ENCODE data around the gene ZFHX3.

Gene ZFHX3

GRCh38 chr16:72836985-72837384, 210.9 kb downstream of the ZFHX3 start:
- in situ Hi-C loops (cut with HindIII; ENCODE audit: low sequenced_read_pairs) = no loop called here

- in situ Hi-C loops (cut with HindIII; ENCODE audit: low sequenced_read_pairs) = no loop called here
These were observed 211.7 kb downstream of the ZFHX3 start for GRCh38 chr16:72836181-72836580.

DNA sequence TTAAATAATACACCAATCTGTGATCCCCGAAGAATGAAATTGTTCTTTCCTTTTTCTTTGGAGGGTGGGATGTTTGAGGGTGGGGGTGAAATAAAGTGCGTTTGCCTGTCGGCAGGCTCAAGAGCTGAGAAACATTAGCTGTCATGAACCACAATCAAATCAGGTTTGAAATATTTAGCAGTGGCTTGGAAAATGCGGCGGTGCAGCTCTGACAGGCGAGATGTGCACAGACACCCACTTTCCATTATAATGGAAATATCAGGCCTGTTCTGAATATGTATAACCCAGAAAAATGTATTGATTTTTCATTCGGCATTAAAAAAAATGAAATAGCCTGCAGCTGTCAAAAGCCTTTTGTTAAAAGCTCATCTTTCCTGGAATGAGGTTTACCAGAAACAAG, 212.8 kb downstream of the ZFHX3 start:
- in situ Hi-C loops (cut with HindIII; ENCODE audit: low sequenced_read_pairs) = no loop called here

GRCh38 chr16:72834499-72834898, 213.4 kb downstream of the ZFHX3 start:
- in situ Hi-C loops (cut with HindIII; ENCODE audit: low sequenced_read_pairs) = no loop called here

DNA sequence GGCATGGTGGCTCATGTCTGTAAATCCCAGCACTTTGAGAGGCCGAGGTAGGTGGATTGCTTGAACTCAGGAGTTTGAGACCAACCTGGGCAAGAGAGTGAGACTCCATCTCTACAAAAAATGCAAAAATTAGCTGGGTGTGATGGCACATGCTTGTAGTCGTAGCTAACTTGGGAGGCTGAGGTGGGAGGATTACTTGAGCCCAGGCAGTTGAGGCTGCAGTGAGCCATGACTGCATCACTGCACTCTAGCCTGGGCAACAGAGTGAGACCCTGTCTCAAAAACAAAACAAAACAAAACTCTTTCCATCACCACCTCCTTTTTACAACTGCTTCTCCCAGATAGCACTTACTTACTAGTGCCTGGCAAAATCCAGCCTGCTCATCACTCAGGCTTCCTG, 214.0 kb downstream of the ZFHX3 start:
- in situ Hi-C loops (cut with HindIII; ENCODE audit: low sequenced_read_pairs) = no loop called here

- in situ Hi-C loops (cut with HindIII; ENCODE audit: low sequenced_read_pairs) = no loop called here
These were observed 214.4 kb downstream of the ZFHX3 start for GRCh38 chr16:72833482-72833881.

GRCh38 chr16:72832621-72833248, 215.2 kb downstream of the ZFHX3 start:
- in situ Hi-C loops (cut with HindIII; ENCODE audit: low sequenced_read_pairs) = no loop called here

- in situ Hi-C loops (cut with HindIII; ENCODE audit: low sequenced_read_pairs) = no loop called here
These were observed 217.8 kb downstream of the ZFHX3 start for GRCh38 chr16:72829846-72830775.

DNA sequence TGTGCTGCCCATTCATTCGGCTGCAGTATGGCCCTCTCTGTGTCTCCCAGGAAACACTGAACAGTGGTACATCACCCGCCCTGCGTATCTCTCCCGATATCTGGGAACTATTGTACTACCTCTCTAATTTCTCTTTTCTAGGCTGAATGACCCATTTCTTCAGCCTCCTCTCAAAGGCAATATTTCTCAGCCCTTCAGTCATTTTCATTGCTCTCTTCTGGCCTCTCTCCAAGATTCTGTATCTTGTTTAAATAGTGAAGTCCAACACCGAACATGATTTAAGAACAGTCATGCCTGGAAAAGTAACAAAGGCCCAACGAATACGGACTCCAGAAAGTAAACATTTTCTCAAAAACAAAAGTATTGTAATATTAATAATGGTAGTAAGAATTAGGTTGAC, 220.1 kb downstream of the ZFHX3 start:
- in situ Hi-C loops (cut with HindIII; ENCODE audit: low sequenced_read_pairs) = no loop called here

GRCh38 chr16:72825912-72826621, 221.9 kb downstream of the ZFHX3 start:
- in situ Hi-C loops (cut with HindIII; ENCODE audit: low sequenced_read_pairs) = no loop called here

GRCh38 chr16:72824761-72825160, 223.2 kb downstream of the ZFHX3 start:
- in situ Hi-C loops (cut with HindIII; ENCODE audit: low sequenced_read_pairs) = no loop called here

GRCh38 chr16:72824027-72824426, 223.9 kb downstream of the ZFHX3 start:
- in situ Hi-C loops (cut with HindIII; ENCODE audit: low sequenced_read_pairs) = no loop called here

DNA sequence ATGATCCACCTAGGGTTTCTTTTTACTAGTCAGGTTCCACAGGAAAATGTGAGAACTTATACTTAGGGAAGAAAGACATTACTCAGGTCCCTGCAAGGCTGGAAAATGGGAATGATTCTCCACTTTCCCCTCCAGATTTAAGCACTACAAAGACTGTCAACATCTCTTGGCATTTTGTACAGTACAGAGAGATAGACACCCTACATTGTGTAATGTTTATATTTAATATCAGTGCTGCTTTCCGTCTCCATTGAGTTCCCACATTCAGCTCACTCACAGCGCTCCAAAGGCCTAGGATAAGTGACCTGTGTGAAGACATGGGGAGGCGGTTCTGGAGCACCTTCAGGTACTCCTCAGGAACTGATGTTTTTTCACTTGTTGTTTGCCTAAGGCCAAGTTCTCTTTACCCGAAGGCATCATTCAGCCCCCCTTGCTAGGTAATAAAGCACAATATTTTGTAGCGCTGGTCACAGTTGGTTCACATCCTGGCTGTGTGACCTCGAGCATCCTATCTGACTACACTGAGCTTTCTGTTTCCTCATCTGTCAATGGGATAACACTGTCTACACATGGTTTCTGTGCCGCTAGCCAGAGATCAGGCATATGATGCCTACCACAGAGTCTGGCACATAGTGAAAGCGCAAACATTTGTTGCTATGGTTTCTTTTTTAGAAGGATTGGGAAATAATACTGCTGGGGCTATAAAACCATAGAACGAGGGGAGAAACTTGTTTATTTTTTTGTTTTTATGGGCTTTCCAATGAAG, 226.6 kb downstream of the ZFHX3 start:
- in situ Hi-C loops (cut with HindIII; ENCODE audit: low sequenced_read_pairs) = no loop called here

DNA sequence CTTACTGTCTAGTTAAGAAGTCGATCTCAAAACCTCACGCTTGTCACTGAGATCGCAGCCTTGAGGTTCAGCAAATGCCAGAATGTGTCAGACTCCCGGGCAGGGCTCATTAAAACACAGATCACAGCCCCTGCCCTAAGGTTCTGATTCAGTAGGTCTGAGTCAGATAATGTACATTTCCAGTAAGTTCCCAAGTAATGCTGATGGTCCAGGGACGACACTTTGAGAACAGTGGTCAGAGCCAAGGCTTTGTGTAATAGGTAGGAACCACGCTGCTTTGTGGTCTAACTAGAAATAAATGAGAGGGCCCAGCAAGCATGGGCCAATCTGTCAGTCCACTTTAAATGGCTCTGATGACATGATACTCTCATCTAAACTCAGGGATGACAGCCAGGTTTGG, 228.6 kb downstream of the ZFHX3 start:
- in situ Hi-C loops (cut with HindIII; ENCODE audit: low sequenced_read_pairs) = no loop called here

- in situ Hi-C loops (cut with HindIII; ENCODE audit: low sequenced_read_pairs) = no loop called here
These were observed 229.6 kb downstream of the ZFHX3 start for GRCh38 chr16:72818236-72818845.

DNA sequence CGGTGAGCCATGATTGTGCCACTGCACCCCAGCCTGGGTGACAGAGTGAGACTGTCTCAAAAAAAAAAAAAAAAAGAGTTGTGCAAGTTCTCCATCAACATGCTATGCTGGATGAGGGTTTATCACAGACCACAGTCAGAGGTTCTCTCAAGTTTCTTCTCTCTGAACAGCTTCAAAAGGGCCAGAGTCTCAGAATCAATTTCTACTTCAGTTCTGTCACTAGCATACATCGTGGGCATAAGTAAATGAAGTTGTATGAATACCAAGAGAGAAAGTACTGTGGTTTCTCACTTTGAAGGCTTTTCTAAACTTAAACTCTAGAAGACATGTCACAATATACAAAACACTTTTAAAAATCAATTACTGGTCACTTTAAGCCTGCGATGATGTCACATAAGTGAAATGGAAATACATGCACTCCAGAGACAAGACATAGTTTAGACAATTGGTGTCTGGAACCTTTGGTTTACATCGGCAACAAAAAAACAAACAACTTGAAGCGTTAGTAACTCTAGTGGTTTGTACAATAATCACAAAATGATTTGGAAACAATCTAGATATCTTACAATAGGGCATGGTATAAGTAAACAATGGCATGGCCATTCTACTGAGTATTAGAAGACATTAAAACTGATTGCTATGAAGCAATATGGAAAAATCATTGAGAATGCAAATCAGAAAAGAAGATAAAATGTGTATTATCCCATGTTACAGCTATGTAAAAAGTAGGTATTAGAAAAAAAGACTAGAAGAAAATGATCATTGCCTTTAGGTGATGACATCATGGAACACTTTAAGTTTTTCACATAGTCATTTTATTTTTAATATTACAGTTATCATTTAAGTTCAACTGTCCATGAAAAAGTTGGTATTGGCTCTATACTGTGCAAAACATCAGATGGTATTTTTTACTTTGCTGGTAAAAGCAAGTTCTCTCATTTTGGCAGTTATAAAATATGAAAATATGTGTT, 232.3 kb downstream of the ZFHX3 start:
- in situ Hi-C loops (cut with HindIII; ENCODE audit: low sequenced_read_pairs) = no loop called here

DNA sequence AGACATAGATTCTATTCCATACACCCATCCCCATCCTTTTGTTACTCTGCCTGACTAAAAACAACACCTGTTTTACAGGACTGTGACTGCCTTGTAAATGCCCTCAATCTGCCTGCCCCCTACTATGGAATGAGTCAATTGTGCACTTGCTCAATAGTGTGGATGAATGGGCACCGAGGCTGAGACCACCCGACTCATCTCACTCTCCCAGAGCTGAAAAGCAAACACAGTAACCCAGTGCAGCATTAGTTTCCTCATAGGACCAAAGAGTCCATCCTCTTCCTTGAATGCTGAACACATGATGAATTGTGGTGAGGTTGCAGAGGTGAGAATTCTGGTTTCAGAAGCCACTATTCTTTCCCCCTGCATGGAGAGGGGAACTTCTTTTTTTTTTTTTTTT, 233.7 kb downstream of the ZFHX3 start:
- in situ Hi-C loops (cut with HindIII; ENCODE audit: low sequenced_read_pairs) = no loop called here

DNA sequence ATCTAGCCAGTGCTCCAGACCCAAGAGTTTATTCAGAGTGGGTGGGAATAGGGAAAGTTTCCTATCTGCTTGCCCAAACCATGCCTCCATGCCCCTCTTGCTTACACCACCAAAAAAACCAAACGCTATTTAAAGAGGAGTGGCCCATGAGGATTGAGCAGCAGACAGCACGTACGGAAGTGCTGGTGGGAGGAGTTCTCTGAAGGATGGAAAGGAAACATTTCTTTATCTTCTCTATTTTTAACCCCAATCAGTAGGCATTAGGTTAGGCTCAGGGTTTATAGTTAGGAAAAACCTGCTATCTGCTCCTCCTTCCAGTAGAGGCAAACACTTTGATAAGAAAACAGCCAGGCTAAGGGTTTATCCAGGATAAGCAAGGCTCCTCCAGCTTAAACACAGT, 235.3 kb downstream of the ZFHX3 start:
- in situ Hi-C loops (cut with HindIII; ENCODE audit: low sequenced_read_pairs) = no loop called here

- in situ Hi-C loops (cut with HindIII; ENCODE audit: low sequenced_read_pairs) = no loop called here
These were observed 236.1 kb downstream of the ZFHX3 start for GRCh38 chr16:72811876-72812275.
